HG02759 (cell line): ENCODE measurements around the gene SMYD3.

Experiments used
- ATAC-seq: cut with Tn5 transposase; IDR thresholded peaks from one replicate; pipeline ENCODE4 v1.9.1; 2021; ENCODE audit warnings: mild to moderate bottlenecking, moderate library complexity; ENCODE audit not compliant: unreplicated experiment

Gene SMYD3

GRCh38 chr1:245888809-245889208 lies 618.3 kb downstream of the SMYD3 start:
- no peak for ATAC-seq

GRCh38 chr1:245887829-245888228 lies 619.2 kb downstream of the SMYD3 start:
- ATAC-seq: no peak

GRCh38 chr1:245881767-245882391 lies 625.2 kb downstream of the SMYD3 start:
- ATAC-seq: no peak

GRCh38 chr1:245880754-245881403 lies 626.2 kb downstream of the SMYD3 start:
- ATAC-seq: no peak

GRCh38 chr1:245879091-245879490 lies 628.0 kb downstream of the SMYD3 start:
- no peak for ATAC-seq

GRCh38 chr1:245878585-245878984 lies 628.5 kb downstream of the SMYD3 start:
- no peak for ATAC-seq

- ATAC-seq: no peak
Observed at GRCh38 chr1:245877976-245878375, 629.1 kb downstream of the SMYD3 start.

- no peak for ATAC-seq
Observed at GRCh38 chr1:245876586-245876985, 630.5 kb downstream of the SMYD3 start.

GRCh38 chr1:245875581-245876261 lies 631.4 kb downstream of the SMYD3 start:
- ATAC-seq: no peak

GRCh38 chr1:245874942-245875580 lies 632.0 kb downstream of the SMYD3 start:
- no peak for ATAC-seq

GRCh38 chr1:245873883-245874671 lies 633.0 kb downstream of the SMYD3 start:
- no peak for ATAC-seq

GRCh38 chr1:245873068-245873467 lies 634.0 kb downstream of the SMYD3 start:
- no peak for ATAC-seq

GRCh38 chr1:245872475-245872874 lies 634.6 kb downstream of the SMYD3 start:
- ATAC-seq: no peak

- ATAC-seq: no peak
Observed at GRCh38 chr1:245871915-245872314, 635.2 kb downstream of the SMYD3 start.

- ATAC-seq: no peak
Observed at GRCh38 chr1:245871191-245871590, 635.9 kb downstream of the SMYD3 start.

- ATAC-seq: no peak
Observed at GRCh38 chr1:245870698-245871097, 636.4 kb downstream of the SMYD3 start.

GRCh38 chr1:245869847-245870246 lies 637.2 kb downstream of the SMYD3 start:
- no peak for ATAC-seq

- ATAC-seq: no peak
Observed at GRCh38 chr1:245867738-245868137, 639.3 kb downstream of the SMYD3 start.

- no peak for ATAC-seq
Observed at GRCh38 chr1:245864872-245865271, 642.2 kb downstream of the SMYD3 start.

GRCh38 chr1:245863566-245864184 lies 643.4 kb downstream of the SMYD3 start:
- no peak for ATAC-seq
